T-helper 1 cell (primary cell): ENCODE measurements around the gene PIH1D1.

Experiments
- DNase-seq, 5 donors: peaks; one replicate each; pipeline ENCODE4 v3.0.0-alpha.2; 2012 to 2020

Gene PIH1D1

DNA sequence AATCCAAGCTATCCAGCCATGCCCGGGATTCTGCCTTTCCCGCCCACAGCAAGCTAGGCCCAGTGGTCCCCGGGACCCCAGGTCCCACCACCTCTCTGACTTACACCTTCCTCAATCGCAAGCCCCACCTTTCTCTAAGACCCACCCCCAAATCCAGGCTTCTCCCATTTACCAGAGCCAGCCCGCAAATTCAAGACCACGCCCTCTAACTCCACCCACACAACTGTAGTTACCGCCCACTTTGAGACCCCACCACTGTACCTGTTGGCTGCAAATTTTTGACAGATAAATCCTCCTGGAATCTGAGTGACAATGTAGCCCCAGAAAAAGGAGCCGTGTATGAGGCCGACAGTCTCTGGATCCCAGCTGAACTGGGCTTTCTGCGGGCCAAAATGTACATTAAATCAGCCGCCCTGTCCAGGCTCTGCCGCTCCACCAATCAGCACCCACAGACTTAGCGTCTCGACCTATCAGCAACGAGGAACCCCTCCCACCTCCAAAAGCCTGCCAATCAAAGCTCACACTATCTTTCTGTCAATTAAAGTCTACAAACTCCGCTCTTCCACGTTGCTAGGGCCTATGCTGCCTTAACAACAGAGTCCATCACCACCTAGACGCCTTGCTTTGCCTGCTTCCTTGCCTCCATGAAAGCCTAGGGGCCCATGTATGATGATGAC is 16.6 kb downstream of the PIH1D1 start:
- DNase-seq, result no peak

DNA sequence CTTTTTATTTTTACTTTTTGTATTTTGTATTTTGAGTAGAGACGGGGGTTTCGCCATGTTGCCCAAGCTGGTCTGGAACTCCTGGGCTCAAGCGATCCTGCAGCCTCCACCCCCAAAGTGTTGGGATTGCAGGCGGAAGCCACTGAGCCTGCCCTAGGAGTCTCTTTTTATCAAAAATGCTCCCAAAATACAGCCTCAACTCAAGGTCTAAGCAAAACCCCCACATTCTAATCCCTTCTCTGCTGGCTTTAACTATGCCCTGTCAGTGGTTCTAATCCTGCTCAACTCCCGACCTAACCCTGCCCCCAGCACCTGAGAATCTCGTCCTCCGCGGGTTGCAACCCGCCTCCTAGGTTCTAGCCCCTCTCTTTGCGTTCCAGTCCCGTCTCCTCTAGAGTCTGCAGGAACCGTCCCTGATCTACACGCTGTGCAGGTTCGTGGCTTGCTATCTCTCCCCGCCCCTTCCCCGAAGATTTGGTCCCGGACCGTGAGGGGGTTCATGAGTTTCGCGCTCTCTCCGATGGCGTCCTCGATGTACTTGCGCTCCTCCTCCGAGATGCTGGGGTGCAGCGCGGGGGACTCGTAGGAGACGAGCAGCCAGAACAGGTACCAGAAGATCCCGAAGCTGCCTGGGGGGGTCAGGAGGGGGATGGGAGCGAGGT is 18.2 kb downstream of the PIH1D1 start:
- no peak for DNase-seq

DNA sequence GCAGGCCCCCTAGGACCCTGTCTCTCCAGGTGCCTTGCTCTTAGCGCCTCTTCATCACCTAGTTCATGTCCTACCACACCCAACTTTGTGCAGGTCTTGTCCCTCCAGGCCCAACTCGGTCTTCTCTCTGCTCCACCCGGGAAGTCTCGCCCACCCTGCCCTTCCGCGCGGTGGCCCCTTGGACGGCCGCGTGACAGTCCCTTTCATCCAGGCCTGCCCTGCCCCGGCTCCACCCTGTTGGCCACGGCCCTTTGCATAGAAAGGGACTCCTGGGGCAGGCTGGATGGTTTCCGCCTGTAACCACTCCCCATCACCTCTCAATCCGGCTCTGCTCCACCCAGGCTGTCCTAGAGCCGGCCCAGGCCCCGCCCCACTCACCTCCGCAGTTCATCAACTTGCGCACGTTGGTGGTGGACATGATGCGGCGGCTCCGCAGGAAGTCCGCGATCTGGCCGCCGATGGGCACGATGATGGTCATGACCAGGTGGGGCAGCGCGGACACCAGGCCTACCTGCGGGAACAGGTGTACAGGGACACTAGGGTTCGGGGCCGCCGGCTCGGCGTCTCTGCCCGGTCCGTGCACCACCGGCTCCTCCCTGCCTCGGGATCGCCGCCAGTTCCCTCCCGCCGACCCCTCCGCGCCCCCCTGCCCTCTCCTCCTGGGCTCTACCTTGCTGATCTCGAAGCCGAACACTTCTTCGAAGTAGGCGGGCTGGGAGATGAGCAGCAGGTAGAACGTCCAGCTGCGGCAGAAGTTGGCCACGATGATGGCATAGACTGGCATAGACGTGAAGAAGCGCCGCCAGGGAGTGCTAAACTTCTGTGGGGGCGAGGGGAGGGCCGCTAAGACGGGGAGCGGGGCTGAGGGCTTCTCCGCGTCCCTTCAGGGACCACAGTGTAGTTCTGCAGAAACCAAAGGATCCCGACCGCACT is 19.2 kb downstream of the PIH1D1 start:
- peak in 1 of 5 donors; percentile 41 for DNase-seq

DNA sequence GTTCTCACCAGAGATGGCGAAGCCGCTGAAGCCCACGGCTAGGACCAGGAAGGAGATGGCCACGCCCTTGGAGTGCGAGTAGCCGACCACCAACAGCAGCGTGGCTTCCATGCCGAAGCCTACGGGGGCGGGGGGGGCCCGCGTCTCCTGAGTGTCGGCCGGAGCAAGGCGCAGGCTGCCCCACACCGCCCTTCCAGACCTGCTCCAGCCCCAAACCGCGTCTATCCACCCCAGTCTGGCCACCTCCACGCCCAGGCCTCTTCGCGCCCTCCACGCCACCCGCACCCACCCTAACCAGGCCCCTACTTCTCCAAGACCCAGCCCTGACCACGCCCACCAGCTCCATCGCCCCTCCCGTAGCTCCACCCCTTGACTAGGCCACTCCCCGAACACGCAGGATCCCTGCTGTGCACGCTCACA is 20.3 kb downstream of the PIH1D1 start:
- no peak for DNase-seq

DNA sequence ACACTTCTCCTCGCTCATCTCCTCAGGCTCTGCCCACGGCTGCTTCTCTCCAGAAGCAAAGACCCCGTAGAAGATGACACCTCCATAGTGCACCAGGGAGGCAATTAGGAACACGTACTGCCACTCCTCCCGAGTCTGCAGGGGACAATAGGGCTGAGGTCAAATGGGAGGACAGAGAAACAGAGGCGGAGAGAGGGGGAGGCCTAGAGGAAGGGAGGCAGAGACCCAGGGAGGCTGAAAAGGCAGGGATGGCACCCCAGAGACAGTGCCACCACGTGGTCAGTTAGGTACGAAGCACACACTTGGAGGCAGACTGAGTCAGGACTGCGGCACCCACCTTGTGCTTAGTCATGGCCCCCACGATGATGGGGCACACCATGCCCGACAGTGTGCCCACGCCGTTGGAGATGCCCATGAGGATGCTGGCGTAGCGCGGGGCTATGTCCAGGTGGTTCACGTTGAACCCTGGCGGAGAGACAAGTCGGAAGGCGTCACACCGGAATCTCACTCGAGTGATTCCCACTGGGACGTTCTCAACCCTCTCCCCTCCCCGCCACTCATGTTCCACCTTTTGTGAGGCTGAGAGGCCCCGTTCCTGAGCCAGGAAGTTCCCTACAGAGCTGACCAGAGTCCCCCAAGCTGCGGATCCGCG is 20.8 kb downstream of the PIH1D1 start:
- peak in 1 of 5 donors; percentile 39 for DNase-seq

DNA sequence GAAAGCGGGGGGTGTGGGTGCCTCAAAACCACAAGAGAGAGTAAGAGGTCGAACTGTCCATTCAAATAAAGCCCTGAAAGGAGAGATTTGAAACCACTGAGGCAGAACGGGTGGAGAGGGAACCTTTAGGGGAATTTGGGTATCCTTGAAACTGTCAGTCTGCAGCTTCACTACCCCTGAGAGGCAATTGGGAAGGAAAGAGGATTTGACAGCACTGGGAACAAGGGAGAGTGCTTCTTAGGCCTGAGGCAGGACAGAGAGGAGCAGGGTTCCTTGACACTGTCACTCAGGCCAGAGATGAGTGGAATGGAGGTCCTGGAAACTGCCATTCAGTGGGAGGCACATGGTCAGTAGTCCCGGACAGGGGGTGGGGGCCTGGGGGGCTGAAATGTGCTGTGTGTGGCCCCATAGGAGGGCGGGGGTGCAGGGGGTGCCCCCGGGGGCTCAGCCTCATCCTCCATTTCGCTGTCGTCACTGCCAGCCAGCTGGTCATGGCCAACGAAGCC is 21.4 kb downstream of the PIH1D1 start:
- DNase-seq, result no peak

DNA sequence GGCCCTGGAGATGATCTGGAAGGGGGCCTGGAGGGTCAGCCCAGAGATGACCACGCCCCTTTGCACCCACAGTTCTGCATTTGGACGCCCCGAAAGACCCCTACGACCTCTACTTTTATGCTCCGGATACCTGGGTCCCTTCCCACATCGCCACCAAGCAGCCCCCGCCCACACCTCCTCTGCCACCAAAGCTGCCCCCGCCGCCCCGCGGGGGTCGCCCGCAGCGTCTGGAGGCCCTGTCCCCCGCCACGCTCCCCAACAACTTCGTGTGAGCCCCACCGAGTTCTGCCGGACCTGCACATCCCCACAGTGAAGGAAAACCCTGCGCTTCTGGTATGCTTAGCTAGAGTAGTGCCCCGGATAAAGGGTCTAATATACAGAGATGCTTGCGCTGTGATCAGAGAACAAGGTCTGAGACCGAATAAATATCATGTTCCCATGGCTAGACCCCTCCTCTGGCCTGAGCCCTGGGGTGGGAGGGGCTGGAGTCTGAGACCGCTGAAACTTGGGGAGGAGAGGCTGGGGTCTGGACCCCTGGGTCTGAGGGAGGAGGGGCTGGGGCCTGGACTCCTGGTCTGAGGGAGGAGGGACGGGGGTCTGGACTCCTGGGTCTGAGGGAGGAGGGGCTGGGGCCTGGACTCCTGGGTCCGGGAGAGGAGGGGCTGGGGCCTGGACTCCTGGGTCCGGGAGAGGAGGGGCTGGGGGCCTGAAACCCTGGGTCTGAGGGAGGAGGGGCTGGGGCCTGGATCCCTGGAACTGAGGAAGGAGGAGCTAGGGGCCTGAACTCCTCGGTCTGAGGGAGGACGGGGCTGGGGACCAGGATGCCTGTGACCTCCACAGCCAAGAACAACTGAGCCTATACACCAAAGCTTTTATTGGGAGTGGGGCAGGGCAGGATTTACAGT is 22.8 kb downstream of the PIH1D1 start:
- no peak for DNase-seq

DNA sequence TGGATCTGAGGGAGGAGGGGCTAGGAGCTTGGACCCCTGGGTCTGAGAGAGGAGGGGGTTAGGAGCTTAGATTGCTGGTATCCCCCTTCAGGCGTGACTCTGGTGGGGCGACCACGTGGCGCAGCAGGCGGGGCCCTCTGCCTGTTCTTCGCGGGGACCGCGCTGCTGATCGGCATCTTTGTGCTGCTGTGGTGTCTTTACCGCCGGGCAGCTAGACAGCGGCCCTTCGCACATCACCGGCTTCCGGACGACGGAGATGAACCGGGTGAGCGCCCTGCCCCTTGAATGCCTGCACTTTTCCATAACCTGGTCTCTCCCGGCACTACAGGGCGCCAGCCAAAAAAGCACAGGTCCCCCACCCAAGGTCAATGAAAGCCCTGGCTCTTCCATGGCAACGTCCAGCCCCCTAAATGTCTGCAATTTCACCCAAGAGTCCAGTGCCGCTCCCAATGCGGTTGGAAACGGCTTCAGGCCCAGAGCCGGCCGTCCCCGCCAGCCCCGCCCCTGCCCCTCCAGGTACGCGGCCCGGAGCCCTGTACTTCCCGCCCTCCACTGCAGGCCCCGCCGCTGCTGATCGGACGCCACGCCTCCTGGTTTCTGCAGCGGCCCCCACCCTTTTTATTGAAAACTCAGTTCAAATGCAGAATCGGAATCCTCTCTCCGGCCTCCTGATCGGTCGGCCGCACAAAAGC is 23.6 kb downstream of the PIH1D1 start:
- DNase-seq, result peak in 1 of 5 donors; percentile 30

DNA sequence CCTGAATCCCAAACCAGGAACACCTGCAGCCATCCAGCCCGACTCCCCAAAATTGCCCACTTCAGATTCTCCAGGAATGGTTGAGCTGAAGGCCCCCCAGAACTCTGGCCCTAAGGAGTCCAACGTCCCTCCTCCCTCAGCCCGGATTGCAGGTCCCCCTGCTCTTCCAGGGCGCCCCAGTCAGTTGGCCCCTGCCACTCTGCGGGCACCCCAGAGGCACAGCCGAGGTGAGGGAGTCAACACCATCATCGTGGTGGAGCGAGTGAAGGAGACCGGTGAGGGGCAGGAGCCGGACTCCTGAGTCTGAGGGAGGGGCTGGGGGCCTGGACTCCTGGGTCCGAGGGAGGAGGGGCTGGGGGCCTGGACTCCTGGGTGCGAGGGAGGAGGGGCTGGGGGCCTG is 24.3 kb downstream of the PIH1D1 start:
- DNase-seq, result no peak

DNA sequence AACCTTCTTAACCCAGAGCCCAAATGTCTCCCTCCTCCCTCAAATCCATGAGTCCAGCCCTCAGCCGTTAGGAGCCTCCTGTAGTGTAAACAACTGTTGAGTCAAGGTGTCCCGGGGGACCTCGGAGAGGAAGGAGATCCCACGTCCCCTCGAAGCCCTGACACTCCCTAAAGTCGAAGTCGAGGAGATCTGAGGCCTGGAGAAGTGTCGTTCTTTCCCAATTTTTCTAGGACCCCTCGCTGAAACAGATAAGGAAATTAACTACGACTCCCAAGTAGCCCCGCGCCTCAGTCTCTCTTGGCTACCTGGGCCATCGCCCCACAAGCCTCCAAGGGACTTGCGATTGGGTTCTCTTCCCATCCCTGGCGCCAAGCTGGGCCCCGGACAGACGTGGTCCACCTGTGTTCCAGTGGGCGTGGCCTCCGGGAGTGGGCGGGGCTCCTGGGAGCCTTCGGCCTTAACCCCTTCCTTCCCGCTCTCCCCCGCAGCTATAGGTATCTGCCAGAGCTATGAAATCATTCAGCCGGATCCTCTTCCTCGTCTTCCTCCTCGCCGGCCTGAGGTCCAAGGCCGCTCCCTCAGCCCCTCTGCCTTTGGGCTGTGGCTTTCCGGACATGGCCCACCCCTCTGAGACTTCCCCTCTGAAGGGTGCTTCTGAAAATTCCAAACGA is 25.6 kb downstream of the PIH1D1 start:
- no peak for DNase-seq

DNA sequence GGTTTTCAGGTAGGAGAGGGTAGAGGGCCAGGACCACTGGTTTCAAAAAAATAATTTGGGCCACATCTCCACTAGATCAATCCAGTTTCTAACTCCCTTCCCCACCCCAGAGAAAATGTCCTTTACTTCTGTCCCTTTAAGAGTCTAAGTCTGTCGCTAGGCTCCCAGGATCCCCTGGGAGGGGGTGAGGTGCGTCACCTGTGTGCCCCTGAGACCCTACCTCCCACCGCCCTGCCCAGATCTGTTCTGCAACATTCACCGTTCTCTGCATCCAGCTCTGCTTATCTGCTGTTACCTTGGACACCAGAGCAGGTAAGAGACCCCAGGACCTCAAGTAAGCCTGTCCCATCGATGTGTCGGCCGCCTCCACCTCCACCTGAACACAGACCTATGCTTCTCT is 26.4 kb downstream of the PIH1D1 start, which contains the start of gene GFY:
Gene GFY, plus strand, starts transcription at position 211 of the 400 bp plus-strand sequence. CDS start 1,043 bp downstream, outside the sequence.
- no peak for DNase-seq

DNA sequence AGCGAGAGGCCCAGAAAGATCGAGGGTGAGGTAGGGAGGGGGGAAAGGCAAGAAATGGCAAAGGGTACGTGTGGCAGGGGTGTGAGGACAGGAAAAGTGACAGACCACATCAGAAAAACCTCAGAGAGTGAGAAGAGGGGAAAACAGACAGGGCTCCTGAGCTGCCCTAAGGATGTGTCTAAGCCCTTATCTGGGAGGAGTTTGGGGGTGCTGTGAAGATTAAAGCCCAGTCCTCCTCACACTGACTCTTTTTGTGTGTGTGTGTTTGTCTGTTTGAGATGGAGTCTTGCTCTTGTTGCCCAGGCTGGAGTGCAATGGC is 27.7 kb downstream of the PIH1D1 start:
- no peak for DNase-seq

DNA sequence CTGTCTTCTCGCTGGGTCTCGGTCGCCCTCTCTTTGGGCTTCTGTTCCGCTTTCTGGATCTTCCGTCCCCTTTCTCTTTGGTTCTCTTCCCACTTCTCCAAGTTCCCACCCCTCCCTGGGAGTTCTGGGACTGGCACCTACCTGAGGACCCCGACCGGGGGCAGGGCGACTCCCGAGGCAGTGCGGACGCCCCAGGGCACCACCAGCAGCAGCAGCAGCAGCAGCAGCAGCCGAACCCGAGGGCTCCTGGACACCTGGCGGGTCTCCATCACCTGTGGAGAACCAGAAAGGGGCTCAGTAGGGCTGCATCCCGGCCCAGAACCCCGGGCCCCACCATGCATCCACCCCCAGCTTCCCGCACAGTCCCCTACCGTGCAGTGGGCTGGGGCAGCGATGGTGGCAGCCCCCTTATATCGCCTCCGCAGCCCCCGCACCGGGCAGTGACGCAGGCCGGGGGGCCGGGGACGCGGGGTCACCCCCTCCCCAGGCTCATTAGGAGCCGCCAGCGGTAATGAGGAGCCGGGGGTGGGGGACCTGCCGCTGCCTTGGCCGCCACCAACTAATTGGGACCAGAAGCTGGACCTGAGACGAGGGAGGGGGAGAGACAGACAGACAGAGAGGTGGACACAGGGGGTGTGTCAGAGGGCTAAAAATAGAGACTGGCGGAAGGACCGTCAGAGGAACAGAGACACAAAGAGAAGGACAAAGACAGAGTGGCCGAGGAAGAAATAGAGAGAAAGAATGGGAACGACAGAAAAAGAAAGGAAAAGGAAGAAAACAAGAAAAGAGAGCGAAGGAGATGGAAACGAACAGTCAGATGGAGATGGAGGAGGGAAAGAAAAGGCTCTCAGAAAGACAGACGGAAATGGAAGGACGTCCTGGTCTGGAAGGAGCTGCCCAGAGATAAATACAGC is 28.3 kb downstream of the PIH1D1 start, which contains the start of gene PTH2:
Gene PTH2, minus strand, starts transcription at position 371 of the 914 bp plus-strand sequence. Its CDS starts 102 bp downstream, at position 269.
- no peak for DNase-seq

DNA sequence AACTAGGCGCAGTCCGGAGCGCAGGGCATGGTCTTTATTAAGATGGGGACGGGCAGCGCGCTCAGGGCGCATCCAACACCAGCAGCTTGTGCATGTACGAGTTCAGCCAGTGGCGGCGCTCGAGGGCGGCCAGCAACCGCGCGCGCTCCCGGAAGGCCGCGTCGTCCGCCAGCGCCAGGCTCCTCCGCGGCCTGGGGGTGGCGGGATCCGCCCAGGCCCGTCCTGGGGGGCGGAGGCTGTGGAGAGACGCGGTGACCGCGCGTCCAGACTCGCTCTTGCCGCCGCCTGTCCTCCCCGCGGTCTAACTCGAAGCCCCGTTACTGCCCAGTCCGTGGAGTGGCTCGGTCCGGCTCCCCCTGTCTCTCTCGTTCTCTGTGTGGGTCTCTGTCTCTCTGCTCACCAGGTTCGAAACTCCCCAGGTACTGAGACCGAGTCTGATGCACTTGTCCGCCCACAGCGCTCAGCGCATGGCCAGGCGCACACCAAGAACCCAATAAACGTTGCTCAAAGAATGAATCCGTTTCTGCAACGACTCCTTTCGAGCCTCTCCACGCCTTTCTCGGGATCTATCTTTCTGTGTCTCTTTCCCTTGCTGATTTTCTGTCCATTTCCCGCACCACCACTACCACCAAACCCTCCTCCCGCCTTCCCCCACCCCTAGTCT is 29.1 kb downstream of the PIH1D1 start:
- peak in 2 of 5 donors; percentile 45 to 71 for DNase-seq

DNA sequence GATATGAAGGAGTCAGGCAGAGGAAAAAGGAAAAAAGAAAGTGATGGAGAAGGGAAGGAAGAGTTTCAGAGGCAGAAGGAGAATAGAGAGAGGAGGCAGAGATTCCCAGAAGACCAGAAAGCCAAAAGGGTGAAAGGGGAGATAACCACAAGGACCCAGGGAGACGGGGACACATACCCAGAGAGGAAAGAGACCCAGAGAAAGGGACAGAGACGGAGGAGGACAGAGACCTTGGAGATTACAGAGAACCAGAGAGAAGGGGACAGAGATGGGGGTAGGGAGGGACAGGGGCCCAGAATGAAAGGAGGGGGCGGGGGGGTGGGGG is 29.8 kb downstream of the PIH1D1 start:
- no peak for DNase-seq

DNA sequence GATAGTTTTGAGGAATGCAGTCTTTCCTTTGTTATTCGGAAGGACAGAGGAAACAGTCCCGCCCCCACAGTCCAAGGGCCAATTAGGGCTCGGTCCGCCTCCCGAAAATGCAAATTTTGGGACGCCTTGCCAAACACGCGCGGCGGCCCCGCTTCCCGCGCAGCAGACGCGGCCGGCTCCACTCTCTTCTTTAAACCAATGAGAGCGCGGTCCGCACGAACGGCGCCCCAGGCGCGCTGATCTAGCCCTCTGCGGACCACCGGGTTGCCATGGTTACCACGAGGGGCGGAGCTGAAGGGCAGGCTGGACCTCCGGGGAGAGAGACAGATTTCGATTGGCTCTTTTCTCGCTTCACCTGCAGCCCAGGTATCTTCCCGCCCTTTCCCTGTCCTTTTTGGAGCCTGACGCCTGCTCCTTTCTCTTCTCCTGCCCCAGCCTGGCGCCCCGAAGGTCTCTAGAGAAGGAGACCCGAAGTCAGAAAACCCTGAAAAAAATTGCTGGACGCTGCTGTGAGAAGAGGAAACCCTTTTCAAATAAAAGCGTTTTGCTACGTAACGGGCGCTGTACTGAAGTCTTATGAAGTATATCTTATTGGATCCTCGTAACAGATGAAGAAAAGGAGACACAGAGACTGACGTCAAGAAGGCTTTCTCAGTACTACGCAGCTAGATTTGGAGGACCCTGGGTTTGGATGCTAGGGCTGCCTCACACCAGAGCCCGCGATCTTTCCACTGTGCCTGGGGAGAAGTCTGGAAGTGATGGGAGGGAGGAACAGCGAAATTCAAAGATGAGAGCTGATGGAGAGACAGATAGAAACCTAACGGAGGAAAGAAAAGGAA is 30.4 kb downstream of the PIH1D1 start:
- DNase-seq, result peak in 1 of 5 donors; percentile 39

DNA sequence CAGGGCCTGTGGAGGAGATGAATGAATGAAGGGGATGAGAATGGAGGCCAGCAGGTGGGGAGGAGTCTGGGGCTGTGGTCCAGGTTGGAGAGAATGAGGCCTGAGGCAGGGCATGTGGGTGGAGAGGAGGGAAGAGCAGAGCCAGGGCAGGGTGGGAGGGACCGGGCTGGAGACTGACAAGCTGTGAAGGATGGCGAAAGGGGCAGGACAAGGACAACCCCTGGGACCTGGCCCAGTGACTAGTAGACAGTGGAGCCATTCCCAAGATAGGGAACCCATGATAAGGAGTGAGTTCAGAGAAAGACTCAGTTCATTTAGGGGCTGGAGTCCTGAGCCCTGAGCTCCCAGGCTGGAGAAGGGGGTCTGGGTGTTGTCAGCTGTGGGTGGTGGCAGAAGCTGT is 31.4 kb downstream of the PIH1D1 start:
- DNase-seq, result no peak

DNA sequence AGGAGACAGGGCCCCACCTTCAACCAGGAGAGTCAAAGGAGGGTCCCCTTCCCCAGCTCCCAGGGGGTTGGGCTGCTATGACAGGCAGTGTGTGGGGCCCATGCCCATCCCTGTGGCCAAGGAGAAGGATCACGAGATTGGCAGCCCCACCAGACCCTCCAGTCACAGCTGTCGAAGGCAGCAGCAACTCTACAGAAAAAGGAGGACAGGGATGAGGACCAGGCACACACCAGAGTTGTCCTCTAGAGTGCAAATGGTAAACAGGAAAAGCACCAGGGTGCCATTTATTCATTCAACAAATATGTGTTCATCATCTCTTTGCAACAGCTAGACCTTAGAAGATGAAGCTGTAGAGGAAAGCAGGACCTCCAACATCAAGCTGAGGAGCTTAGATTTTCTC is 32.4 kb downstream of the PIH1D1 start:
- DNase-seq, result no peak
